Memory B cell (primary cell): ENCODE results near the gene REV3L.

Experiments used
- ATAC-seq: fragments of 150-1000 bp; cut with Tn5 transposase; 2 replicates; pipeline ENCODE4 v1.10.0; 2021; ENCODE audit warnings: low read depth, mild to moderate bottlenecking, moderate library complexity
- DNase-seq, 2 donors: peaks; one replicate each; pipeline ENCODE4 v3.0.0; 2022; ENCODE audit warnings: low spot score in 2 of 2
- H3K27ac Mint-ChIP-seq: one replicate; pipeline ENCODE4 v1.8.0; 2022; ENCODE audit warnings: mild to moderate bottlenecking, moderate library complexity, mixed read lengths
- H3K27me3 Mint-ChIP-seq: one replicate; pipeline ENCODE4 v1.8.0; 2022; ENCODE audit warnings: mixed read lengths
- H3K36me3 Mint-ChIP-seq: one replicate; pipeline ENCODE4 v1.8.0; 2022; ENCODE audit warnings: mild to moderate bottlenecking, mixed read lengths
- H3K4me1 Mint-ChIP-seq: one replicate; pipeline ENCODE4 v1.8.0; 2022; ENCODE audit warnings: mixed read lengths
- H3K4me3 Mint-ChIP-seq: one replicate; pipeline ENCODE4 v1.8.0; 2022; ENCODE audit warnings: mild to moderate bottlenecking, moderate library complexity, mixed read lengths
- H3K9me3 Mint-ChIP-seq: one replicate; pipeline ENCODE4 v1.8.0; 2022; ENCODE audit warnings: mixed read lengths

REV3L gene

GRCh38 chr6:111379302-111379701 is 103.7 kb downstream of the REV3L start:
- DNase-seq (no peak), ATAC-seq (no peak)
- Mint-ChIP-seq H3K4me1 (no peaks in the 10 kb centered on the region), H3K36me3 (peaks cover 41% of the 10 kb centered on the region), H3K27ac (peak overlapping the region; percentile 43), H3K9me3 (no peaks in the 10 kb centered on the region), H3K4me3 (no peak overlapping the region), H3K27me3 (no peaks in the 10 kb centered on the region)

GRCh38 chr6:111377558-111378120 is 105.4 kb downstream of the REV3L start:
- Mint-ChIP-seq H3K4me1 (no peaks in the 10 kb centered on the region), H3K27me3 (no peaks in the 10 kb centered on the region), H3K27ac (no peak overlapping the region), H3K4me3 (no peak overlapping the region), H3K9me3 (no peaks in the 10 kb centered on the region), H3K36me3 (peaks cover 36% of the 10 kb centered on the region)
- no peak for DNase-seq
- ATAC-seq: no peak

- no peaks in the 10 kb centered on the region for H3K9me3 Mint-ChIP-seq
- no peak overlapping the region for H3K4me3 Mint-ChIP-seq
- DNase-seq (no peak), ATAC-seq (no peak)
- peaks cover 5% of the 10 kb centered on the region for H3K36me3 Mint-ChIP-seq
- H3K27ac Mint-ChIP-seq: peak overlapping the region; percentile 67
- H3K27me3 Mint-ChIP-seq: no peaks in the 10 kb centered on the region
- no peaks in the 10 kb centered on the region for H3K4me1 Mint-ChIP-seq
These were observed 115.5 kb downstream of the REV3L start for GRCh38 chr6:111367393-111368088.

- Mint-ChIP-seq H3K9me3 (no peaks in the 10 kb centered on the region), H3K27me3 (no peaks in the 10 kb centered on the region), H3K4me1 (no peaks in the 10 kb centered on the region), H3K4me3 (no peak overlapping the region), H3K27ac (peak overlapping the region; percentile 19), H3K36me3 (peaks cover 7% of the 10 kb centered on the region)
- DNase-seq (no peak), ATAC-seq (no peak)
These were observed 121.4 kb downstream of the REV3L start for GRCh38 chr6:111361648-111362047.

GRCh38 chr6:111358454-111358853 is 124.6 kb downstream of the REV3L start:
- Mint-ChIP-seq H3K36me3 (peaks cover 14% of the 10 kb centered on the region), H3K27me3 (no peaks in the 10 kb centered on the region), H3K9me3 (no peaks in the 10 kb centered on the region), H3K4me1 (no peaks in the 10 kb centered on the region), H3K27ac (peak overlapping the region; percentile 53), H3K4me3 (no peak overlapping the region)
- ATAC-seq (no peak), DNase-seq (no peak)

- no peak overlapping the region for H3K27ac Mint-ChIP-seq
- ATAC-seq: no peak
These were observed 125.3 kb downstream of the REV3L start for GRCh38 chr6:111357705-111358104.

GRCh38 chr6:111356551-111356950 is 126.5 kb downstream of the REV3L start:
- no peaks in the 10 kb centered on the region for H3K9me3 Mint-ChIP-seq
- DNase-seq (no peak), ATAC-seq (no peak)
- no peak overlapping the region for H3K27ac Mint-ChIP-seq
- peaks cover 18% of the 10 kb centered on the region for H3K36me3 Mint-ChIP-seq
- H3K27me3 Mint-ChIP-seq: no peaks in the 10 kb centered on the region
- no peaks in the 10 kb centered on the region for H3K4me1 Mint-ChIP-seq
- no peak overlapping the region for H3K4me3 Mint-ChIP-seq

More at GRCh38 chr6:111357705-111358104, 125.3 kb downstream of the REV3L start:
- Mint-ChIP-seq H3K9me3 (no peaks in the 10 kb centered on the region), H3K27me3 (no peaks in the 10 kb centered on the region), H3K4me1 (no peaks in the 10 kb centered on the region), H3K36me3 (peaks cover 14% of the 10 kb centered on the region), H3K4me3 (no peak overlapping the region)
- DNase-seq: no peak

- H3K27ac Mint-ChIP-seq: no peak overlapping the region
- H3K4me3 Mint-ChIP-seq: no peak overlapping the region
- ATAC-seq: no peak
- H3K36me3 Mint-ChIP-seq: peaks cover 18% of the 10 kb centered on the region
- H3K4me1 Mint-ChIP-seq: no peaks in the 10 kb centered on the region
- H3K9me3 Mint-ChIP-seq: no peaks in the 10 kb centered on the region
- H3K27me3 Mint-ChIP-seq: no peaks in the 10 kb centered on the region
- no peak for DNase-seq
These were observed 128.1 kb downstream of the REV3L start for GRCh38 chr6:111354758-111355555.

- Mint-ChIP-seq H3K27me3 (no peaks in the 10 kb centered on the region), H3K36me3 (peaks cover 20% of the 10 kb centered on the region), H3K4me3 (no peak overlapping the region), H3K9me3 (no peaks in the 10 kb centered on the region), H3K4me1 (no peaks in the 10 kb centered on the region), H3K27ac (no peak overlapping the region)
- DNase-seq (no peak), ATAC-seq (no peak)
These were observed 129.0 kb downstream of the REV3L start for GRCh38 chr6:111353912-111354462.

- no peaks in the 10 kb centered on the region for H3K27me3 Mint-ChIP-seq
- peaks cover 27% of the 10 kb centered on the region for H3K36me3 Mint-ChIP-seq
- no peak overlapping the region for H3K4me3 Mint-ChIP-seq
- no peaks in the 10 kb centered on the region for H3K9me3 Mint-ChIP-seq
- no peaks in the 10 kb centered on the region for H3K4me1 Mint-ChIP-seq
- ATAC-seq: no peak
- no peak overlapping the region for H3K27ac Mint-ChIP-seq
- DNase-seq: no peak
These were observed 135.4 kb downstream of the REV3L start for GRCh38 chr6:111347589-111347988.

- Mint-ChIP-seq H3K4me3 (no peak overlapping the region), H3K27ac (no peak overlapping the region), H3K4me1 (no peaks in the 10 kb centered on the region), H3K27me3 (no peaks in the 10 kb centered on the region), H3K36me3 (peaks cover 31% of the 10 kb centered on the region), H3K9me3 (no peaks in the 10 kb centered on the region)
- ATAC-seq (no peak), DNase-seq (no peak)
These were observed 140.1 kb downstream of the REV3L start for GRCh38 chr6:111342913-111343312.

GRCh38 chr6:111339294-111339693 is 143.7 kb downstream of the REV3L start:
- Mint-ChIP-seq H3K36me3 (peaks cover 22% of the 10 kb centered on the region), H3K9me3 (no peaks in the 10 kb centered on the region), H3K4me1 (no peaks in the 10 kb centered on the region), H3K27ac (peak overlapping the region; percentile 35), H3K4me3 (no peak overlapping the region), H3K27me3 (no peaks in the 10 kb centered on the region)
- DNase-seq: no peak
- ATAC-seq: no peak

- DNase-seq (no peak), ATAC-seq (peak; percentile 56)
- Mint-ChIP-seq H3K4me1 (no peaks in the 10 kb centered on the region), H3K36me3 (peaks cover 21% of the 10 kb centered on the region), H3K27ac (peak overlapping the region; percentile 35), H3K9me3 (no peaks in the 10 kb centered on the region), H3K27me3 (no peaks in the 10 kb centered on the region), H3K4me3 (no peak overlapping the region)
These were observed 144.2 kb downstream of the REV3L start for GRCh38 chr6:111338843-111339242.

GRCh38 chr6:111337829-111338236 is 145.2 kb downstream of the REV3L start:
- H3K4me3 Mint-ChIP-seq: no peak overlapping the region
- no peak for DNase-seq

More at GRCh38 chr6:111337829-111338236, 145.2 kb downstream of the REV3L start:
- no peak for ATAC-seq
- Mint-ChIP-seq H3K4me1 (no peaks in the 10 kb centered on the region), H3K9me3 (no peaks in the 10 kb centered on the region), H3K27me3 (no peaks in the 10 kb centered on the region), H3K36me3 (peaks cover 25% of the 10 kb centered on the region), H3K27ac (no peak overlapping the region)
